Neuronal stem cell (in vitro differentiated cells): Measurements from ENCODE around the gene CHST15.

Source experiments
- DNase-seq: peaks from one replicate; pipeline ENCODE4 v3.0.0-alpha.2; 2013; ENCODE audit warnings: low spot score
- H2AFZ ChIP-seq: one replicate; pipeline ENCODE4 v1.6.1; 2013; ENCODE audit warnings: mild to moderate bottlenecking, low read length, inconsistent platforms
- H2AK5ac ChIP-seq: 2 replicates; pipeline ENCODE4 v1.6.1; 2013; ENCODE audit warnings: low read depth, mild to moderate bottlenecking, inconsistent platforms, low read length, moderate library complexity, mixed read lengths
- H2BK120ac ChIP-seq: 2 replicates; pipeline ENCODE4 v1.6.1; 2013; ENCODE audit warnings: low read depth, mild to moderate bottlenecking, inconsistent platforms, low read length, moderate library complexity, mixed read lengths
- H2BK12ac ChIP-seq: one replicate; pipeline ENCODE4 v1.6.1; 2013; ENCODE audit warnings: low read length, inconsistent platforms
- H2BK15ac ChIP-seq: 2 replicates; pipeline ENCODE4 v1.6.1; 2013; ENCODE audit warnings: mild to moderate bottlenecking, low read length, inconsistent platforms, mixed read lengths
- H2BK5ac ChIP-seq: one replicate; pipeline ENCODE4 v1.6.1; 2013; ENCODE audit warnings: inconsistent platforms, mild to moderate bottlenecking, low read length, moderate library complexity
- H3K14ac ChIP-seq: one replicate; pipeline ENCODE4 v1.6.1; 2013; ENCODE audit warnings: low read length, inconsistent platforms
- H3K18ac ChIP-seq: 2 replicates; pipeline ENCODE4 v1.6.1; 2013; ENCODE audit warnings: low read length, inconsistent platforms
- H3K23ac ChIP-seq: 2 replicates; pipeline ENCODE4 v1.6.1; 2013; ENCODE audit warnings: low read depth, mild to moderate bottlenecking, mixed read lengths, low read length, inconsistent platforms; ENCODE audit not compliant: poor library complexity
- H3K27ac ChIP-seq: replicated peaks from 3 replicates; pipeline ENCODE4 v1.5.1; 2013; ENCODE audit warnings: low read length, inconsistent platforms
- H3K27me3 ChIP-seq, 3 experiments: 2 replicates each; pipeline ENCODE4 v1.6.1; 2013; ENCODE audit warnings: low read length in 3 of 3, mild to moderate bottlenecking in 2 of 3, inconsistent platforms in 1 of 3, low read depth in 1 of 3, mixed read lengths in 1 of 3, moderate library complexity in 1 of 3; ENCODE audit not compliant: control insufficient read depth in 3 of 3, insufficient read depth in 3 of 3
- H3K36me3 ChIP-seq, 2 donors: replicated peaks in 1 of 2; 2 replicates each; pipeline ENCODE4 v1.6.1; 2013; ENCODE audit warnings: low read length in 2 of 2; ENCODE audit not compliant: control insufficient read depth in 2 of 2, insufficient read depth in 2 of 2
- H3K4ac ChIP-seq: 2 replicates; pipeline ENCODE4 v1.6.1; 2013; ENCODE audit warnings: inconsistent platforms, mild to moderate bottlenecking, low read length, moderate library complexity
- H3K4me1 ChIP-seq, 2 donors: 1 replicate in 1 of 2; 2 replicates in 1 of 2; pipeline ENCODE4 v1.6.1; 2013; ENCODE audit warnings: low read length in 2 of 2, low read depth in 1 of 2; ENCODE audit not compliant: control insufficient read depth in 2 of 2, insufficient read depth in 1 of 2
- H3K4me2 ChIP-seq: one replicate; pipeline ENCODE4 v1.6.1; 2013; ENCODE audit warnings: mild to moderate bottlenecking, low read length, inconsistent platforms; ENCODE audit not compliant: insufficient read depth, poor library complexity, severe bottlenecking
- H3K4me3 ChIP-seq, 2 donors: 2 replicates each; pipeline ENCODE4 v1.5.1; 2013; ENCODE audit warnings: low read length in 2 of 2, mild to moderate bottlenecking in 2 of 2, inconsistent platforms in 1 of 2, moderate library complexity in 1 of 2
- H3K79me1 ChIP-seq: one replicate; pipeline ENCODE4 v1.6.1; 2013; ENCODE audit warnings: low read depth, mild to moderate bottlenecking, inconsistent platforms, low read length, moderate library complexity
- H3K9ac ChIP-seq: one replicate; pipeline ENCODE4 v1.6.1; 2013; ENCODE audit warnings: mild to moderate bottlenecking, low read depth, low read length, inconsistent platforms; ENCODE audit not compliant: poor library complexity
- H3K9me3 ChIP-seq, 2 donors: replicated peaks in 1 of 2; 2 replicates each; pipeline versions ENCODE3 to v1.6.1; 2013; ENCODE audit warnings: low read length in 2 of 2, mild to moderate bottlenecking in 2 of 2, inconsistent platforms in 1 of 2, low read depth in 1 of 2, mixed read lengths in 1 of 2, moderate library complexity in 1 of 2; ENCODE audit not compliant: control insufficient read depth in 2 of 2, insufficient read depth in 1 of 2
- H4K8ac ChIP-seq: one replicate; pipeline ENCODE4 v1.6.1; 2013; ENCODE audit warnings: low read depth, mild to moderate bottlenecking, inconsistent platforms, low read length, moderate library complexity
- H4K91ac ChIP-seq: one replicate; pipeline ENCODE4 v1.6.1; 2013; ENCODE audit warnings: low read length, low read depth, mild to moderate bottlenecking, inconsistent platforms; ENCODE audit not compliant: poor library complexity
- WGBS, 2 donors: extraction: QIAGEN DNeasy Blood & Tissue Kit; methylation state at CpG; one replicate each; pipeline ENCODE4 v1.1.7; 2013; ENCODE audit warnings: missing lambda C conversion rate in 2 of 2, mixed read lengths in 1 of 2; ENCODE audit not compliant: insufficient read length in 2 of 2, insufficient replicate concordance in 1 of 2; ENCODE audit errors: extremely low coverage in 2 of 2; 5-methylcytosine and 5-hydroxymethylcytosine counted together

CHST15 gene

GRCh38 chr10:124012583-124012982, 80.8 kb downstream of the CHST15 start:
- H3K4me2 ChIP-seq, result no peak overlapping the region
- H2AK5ac ChIP-seq, result no peak overlapping the region
- H3K9me3 ChIP-seq, result peaks cover 0 to 15% of the 10 kb centered on the region in 2 donors
- H4K8ac ChIP-seq, result no peak overlapping the region
- H2BK12ac ChIP-seq, result no peak overlapping the region
- no peak overlapping the region for H2BK5ac ChIP-seq
- H3K36me3 ChIP-seq, result peaks cover 0 to 36% of the 10 kb centered on the region in 2 donors
- H3K4me3 ChIP-seq, result no peak overlapping the region
- H3K27me3 ChIP-seq, result no peaks in the 10 kb centered on the region
- no peak overlapping the region for H2BK120ac ChIP-seq
- no peak overlapping the region for H3K18ac ChIP-seq
- WGBS, 2 donors, result no CpG with 5 or more reads among the region's 3 CpGs
- H3K4ac ChIP-seq, result no peak overlapping the region
- no peak overlapping the region for H4K91ac ChIP-seq
- no peak overlapping the region for H2BK15ac ChIP-seq
- no peak overlapping the region for H3K27ac ChIP-seq
- no peak for DNase-seq
- H3K4me1 ChIP-seq, result peaks cover 0 to 2% of the 10 kb centered on the region in 2 donors
- H3K23ac ChIP-seq, result no peak overlapping the region
- no peak overlapping the region for H3K9ac ChIP-seq
- no peak overlapping the region for H2AFZ ChIP-seq
- no peaks in the 10 kb centered on the region for H3K79me1 ChIP-seq
- H3K14ac ChIP-seq, result no peak overlapping the region

GRCh38 chr10:124012066-124012465, 81.3 kb downstream of the CHST15 start:
- H3K23ac ChIP-seq, result no peak overlapping the region
- H2AK5ac ChIP-seq, result peak overlapping the region; percentile 25
- no peak overlapping the region for H3K9ac ChIP-seq
- no peak for DNase-seq
- no peak overlapping the region for H4K8ac ChIP-seq
- H3K4me2 ChIP-seq, result no peak overlapping the region
- H2BK120ac ChIP-seq, result no peak overlapping the region
- peak overlapping the region; percentile 54 for H2BK15ac ChIP-seq
- WGBS, 2 donors, result no CpG with 5 or more reads among the region's 5 CpGs
- no peak overlapping the region for H3K4me3 ChIP-seq
- H3K79me1 ChIP-seq, result no peaks in the 10 kb centered on the region
- no peak overlapping the region for H3K27ac ChIP-seq
- H3K27me3 ChIP-seq, result no peaks in the 10 kb centered on the region
- no peak overlapping the region for H2BK12ac ChIP-seq
- no peak overlapping the region for H3K4ac ChIP-seq
- no peak overlapping the region for H4K91ac ChIP-seq
- H3K14ac ChIP-seq, result no peak overlapping the region
- H3K4me1 ChIP-seq, result peaks cover 0 to 2% of the 10 kb centered on the region in 2 donors
- no peak overlapping the region for H2AFZ ChIP-seq
- no peak overlapping the region for H2BK5ac ChIP-seq
- H3K36me3 ChIP-seq, result peaks cover 0 to 41% of the 10 kb centered on the region in 2 donors
- peaks cover 0 to 15% of the 10 kb centered on the region in 2 donors for H3K9me3 ChIP-seq
- no peak overlapping the region for H3K18ac ChIP-seq

DNA sequence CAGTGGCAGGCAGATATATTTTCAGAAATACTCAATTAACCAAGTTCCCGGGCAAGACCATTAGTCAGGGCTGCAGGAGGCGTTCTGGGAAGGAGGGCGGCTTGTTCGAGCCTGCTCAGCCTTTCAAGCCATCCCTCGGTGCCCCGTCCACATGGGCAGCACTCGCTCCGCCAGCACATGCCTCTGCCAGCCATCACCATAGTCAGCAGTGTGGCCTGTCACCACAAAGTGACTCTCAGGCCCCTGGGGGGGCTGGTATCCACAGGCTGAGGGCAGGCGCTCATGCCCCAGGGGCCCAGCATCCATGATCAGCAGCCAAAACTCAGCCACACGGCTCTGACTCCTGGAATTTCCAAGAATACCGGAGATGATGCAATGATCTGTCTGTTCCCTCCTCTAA, 81.9 kb downstream of the CHST15 start:
- DNase-seq, result no peak
- Histone ChIP-seq H3K9ac (no peak overlapping the region), H2BK15ac (peak overlapping the region; percentile 54), H3K18ac (peak overlapping the region; percentile 59), H4K8ac (no peak overlapping the region), H3K14ac (no peak overlapping the region), H2BK120ac (no peak overlapping the region), H3K36me3 (peaks cover 0 to 46% of the 10 kb centered on the region in 2 donors), H4K91ac (no peak overlapping the region), H3K4ac (no peak overlapping the region), H3K23ac (no peak overlapping the region), H3K4me3 (no peak overlapping the region), H3K9me3 (peaks cover 0 to 15% of the 10 kb centered on the region in 2 donors), H3K27ac (no peak overlapping the region), H3K27me3 (no peaks in the 10 kb centered on the region), H2BK12ac (no peak overlapping the region), H3K79me1 (no peaks in the 10 kb centered on the region), H3K4me2 (no peak overlapping the region), H2BK5ac (no peak overlapping the region), H3K4me1 (peaks cover 0 to 4% of the 10 kb centered on the region in 2 donors), H2AK5ac (peak overlapping the region; percentile 59), H2AFZ (no peak overlapping the region)
- no CpG with 5 or more reads among the region's 11 CpGs for WGBS, 2 donors

- peak overlapping the region; percentile 67 for H2BK12ac ChIP-seq
- H2BK120ac ChIP-seq, result peak overlapping the region; percentile 94
- no peak overlapping the region for H3K4me2 ChIP-seq
- no peak overlapping the region for H2AK5ac ChIP-seq
- no peaks in the 10 kb centered on the region for H3K79me1 ChIP-seq
- no peak overlapping the region for H3K27ac ChIP-seq
- H3K4ac ChIP-seq, result no peak overlapping the region
- no peak overlapping the region for H3K9ac ChIP-seq
- peak; percentile 49 for DNase-seq
- no peak overlapping the region for H3K14ac ChIP-seq
- peak overlapping the region; percentile 86 for H3K18ac ChIP-seq
- no peak overlapping the region for H3K4me3 ChIP-seq
- H2BK15ac ChIP-seq, result no peak overlapping the region
- H3K23ac ChIP-seq, result peak overlapping the region; percentile 13
- H4K8ac ChIP-seq, result no peak overlapping the region
- H3K9me3 ChIP-seq, result peaks cover 0 to 15% of the 10 kb centered on the region in 2 donors
- H4K91ac ChIP-seq, result no peak overlapping the region
- H3K4me1 ChIP-seq, result peaks cover 0 to 6% of the 10 kb centered on the region in 2 donors
- H2BK5ac ChIP-seq, result no peak overlapping the region
- no peaks in the 10 kb centered on the region for H3K27me3 ChIP-seq
- H3K36me3 ChIP-seq, result peaks cover 0 to 50% of the 10 kb centered on the region in 2 donors
- WGBS, 2 donors, result no CpG with 5 or more reads among the region's 22 CpGs
- no peak overlapping the region for H2AFZ ChIP-seq
Measured at GRCh38 chr10:124010563-124011131, 82.8 kb downstream of the CHST15 start.
